GM21717 (cell line): ENCODE measurements around the gene ENOPH1.
A peak's percentile ranks its signal among the peaks of the same experiment; 100 is the strongest.
"Not testable (repeated sequence)": the region's sequence is repeated elsewhere in the genome, so short reads cannot be mapped to it uniquely, and the experiment has no call there.

Experiments used
- ATAC-seq: cut with Tn5 transposase; IDR thresholded peaks from one replicate; pipeline ENCODE4 v1.9.1; 2021; ENCODE audit warnings: mild to moderate bottlenecking, moderate library complexity; ENCODE audit not compliant: unreplicated experiment

The ENOPH1 gene

GRCh38 chr4:82430193-82430963 is at the start of gene ENOPH1, which contains the start of gene HNRNPDL:
Gene ENOPH1, plus strand, starts transcription at chr4:82430590. Its CDS starts 240 bp downstream, at chr4:82430830.
Gene HNRNPDL, minus strand, starts transcription at chr4:82430462. Its CDS starts 772 bp downstream, at chr4:82429690.
- ATAC-seq: peak; percentile 79

GRCh38 chr4:82380831-82381230 is 49.6 kb upstream of the ENOPH1 start:
- ATAC-seq: no peak

DNA sequence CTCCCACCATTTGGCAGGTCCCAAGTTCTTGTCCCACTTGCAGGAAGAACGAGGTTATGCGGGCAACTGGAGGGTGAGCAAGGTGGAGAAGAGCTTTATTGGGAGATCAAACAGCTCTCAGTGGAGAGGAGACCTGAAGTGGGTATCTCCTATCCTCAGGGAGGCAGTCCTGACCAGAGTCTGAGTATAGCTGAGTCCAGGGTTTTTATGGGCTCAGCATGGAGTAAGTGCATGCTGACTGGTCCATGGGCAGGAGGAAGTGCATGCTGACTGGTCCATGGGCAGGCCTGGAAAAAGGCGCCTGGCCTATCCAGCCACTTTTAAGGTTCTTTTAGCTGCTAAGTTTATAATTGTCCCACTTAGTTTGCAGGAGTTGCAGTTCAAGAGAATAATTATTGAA is 49.2 kb upstream of the ENOPH1 start:
- ATAC-seq: no peak

- no peak for ATAC-seq
Measured at GRCh38 chr4:82381661-82382296, 48.6 kb upstream of the ENOPH1 start.

GRCh38 chr4:82382751-82383150 is 47.6 kb upstream of the ENOPH1 start:
- no peak for ATAC-seq

DNA sequence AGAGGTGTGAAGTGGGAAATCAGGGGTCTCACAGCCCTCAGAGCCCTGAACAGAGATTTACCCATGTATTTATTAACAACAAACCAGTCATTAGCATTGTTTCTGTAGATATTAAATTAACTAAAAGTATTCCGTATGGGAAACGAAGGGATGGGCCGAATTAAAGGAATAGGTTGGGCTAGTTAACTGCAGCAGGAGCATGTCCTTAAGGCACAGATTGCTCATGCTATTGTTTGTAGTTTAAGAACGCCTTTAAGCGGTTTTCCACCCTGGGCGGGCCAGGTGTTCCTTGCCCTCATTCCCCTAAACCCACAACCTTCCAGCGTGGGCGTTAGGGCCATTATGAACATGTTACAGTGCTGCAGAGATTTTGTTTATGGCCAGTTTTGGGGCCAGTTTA is 44.1 kb upstream of the ENOPH1 start:
- ATAC-seq: not testable (repeated sequence)

DNA sequence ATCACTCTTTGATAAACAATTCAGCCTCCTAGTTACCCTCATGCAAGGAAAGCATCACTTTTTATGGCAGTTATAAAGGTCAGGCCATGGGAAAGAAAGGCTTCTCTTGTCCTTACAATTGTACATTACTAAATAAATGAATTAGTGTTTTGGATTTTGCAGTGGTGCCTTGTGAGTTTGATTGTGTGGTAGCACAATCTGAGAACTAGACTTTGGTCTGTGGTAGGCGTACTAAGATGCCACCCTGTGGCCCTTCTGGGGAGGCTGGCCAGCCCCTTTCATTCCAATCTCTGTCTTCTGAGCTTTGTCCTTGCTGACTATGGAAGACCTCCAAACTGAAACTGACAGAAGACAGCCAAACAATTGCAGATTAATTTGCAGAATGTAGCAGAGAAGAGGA is 42.0 kb upstream of the ENOPH1 start:
- ATAC-seq: no peak

- ATAC-seq: not testable (repeated sequence)
Measured at GRCh38 chr4:82390061-82390460, 40.3 kb upstream of the ENOPH1 start.

DNA sequence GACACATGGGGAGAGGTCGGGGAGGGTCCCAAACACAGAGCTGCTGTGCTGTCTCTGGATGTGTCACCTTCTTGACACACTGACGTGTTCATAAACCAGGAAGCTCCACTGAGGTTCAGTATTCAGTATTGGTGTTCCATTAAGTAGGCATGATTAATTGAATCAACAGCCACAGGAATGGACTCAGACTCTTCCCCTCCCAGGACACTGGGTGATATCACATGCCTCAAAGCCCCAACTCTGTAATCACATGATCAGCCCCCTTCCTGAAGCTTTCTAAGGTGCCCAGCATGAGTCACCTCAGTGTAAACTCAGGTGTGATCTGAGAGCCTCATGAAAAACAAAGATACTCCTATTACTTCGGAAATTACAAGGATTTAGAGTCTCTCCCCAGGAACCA is 35.5 kb upstream of the ENOPH1 start:
- no peak for ATAC-seq

DNA sequence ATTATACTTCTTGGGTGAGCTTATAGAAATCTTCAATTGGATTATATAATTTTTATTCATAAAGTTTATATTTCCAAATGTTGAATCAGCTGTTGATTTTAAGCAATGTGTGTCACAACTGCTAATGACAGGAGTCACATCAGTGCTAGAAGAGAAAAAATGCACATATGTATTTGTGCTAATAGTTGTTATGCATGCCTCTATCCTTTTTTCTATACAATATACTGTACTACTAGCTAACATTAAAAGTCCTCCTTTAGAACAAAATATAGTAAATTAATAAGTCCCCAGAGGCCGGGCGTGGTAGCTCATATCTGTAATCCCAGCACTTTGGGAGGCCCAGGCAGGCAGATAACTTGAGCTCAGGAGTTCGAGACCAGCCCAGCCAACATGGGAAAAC is 32.9 kb upstream of the ENOPH1 start:
- no peak for ATAC-seq

- ATAC-seq: no peak
Measured at GRCh38 chr4:82398263-82398662, 32.1 kb upstream of the ENOPH1 start.

- ATAC-seq: no peak
Measured at GRCh38 chr4:82401600-82401999, 28.8 kb upstream of the ENOPH1 start.

- ATAC-seq: no peak
Measured at GRCh38 chr4:82402196-82402775, 28.1 kb upstream of the ENOPH1 start.

DNA sequence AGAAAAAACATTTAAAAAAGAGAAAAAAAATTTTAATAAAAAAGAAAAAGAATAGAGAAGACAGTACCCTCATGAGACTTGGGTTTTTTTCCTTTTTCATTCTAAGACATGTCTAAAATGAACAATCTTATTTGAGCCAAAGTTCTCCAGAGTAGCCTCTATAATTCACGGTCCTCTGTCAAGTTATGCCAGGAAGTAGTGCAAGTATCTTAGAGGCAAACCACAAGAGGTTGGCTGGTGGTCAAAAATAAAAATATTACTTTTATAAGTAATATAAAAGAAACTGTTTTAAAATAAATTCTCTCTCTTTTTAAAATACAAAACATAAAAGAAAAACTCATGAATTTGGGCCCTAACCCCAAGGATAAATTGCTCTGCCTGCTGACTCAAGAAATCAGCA is 26.7 kb upstream of the ENOPH1 start:
- no peak for ATAC-seq

DNA sequence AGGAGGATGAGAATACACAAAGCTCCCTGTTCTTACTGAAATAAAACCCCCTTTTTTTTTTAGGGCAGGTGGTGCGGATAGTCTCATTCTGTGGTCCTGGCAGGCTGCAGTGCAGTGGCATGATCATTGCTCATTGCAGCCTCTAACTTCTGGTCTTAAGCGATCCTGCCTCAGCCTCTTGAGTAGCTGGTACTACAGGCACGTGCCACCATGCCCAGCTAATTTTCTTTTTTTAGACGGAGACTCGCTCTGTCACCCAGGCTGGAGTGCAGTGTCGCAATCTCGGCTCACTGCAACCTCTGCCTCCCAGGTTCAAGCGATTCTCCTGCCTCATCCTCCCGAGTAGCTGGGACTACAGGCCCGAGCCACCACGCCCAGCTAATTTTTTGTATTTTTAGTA is 15.3 kb upstream of the ENOPH1 start:
- not testable (repeated sequence) for ATAC-seq

GRCh38 chr4:82415922-82416365 is 14.4 kb upstream of the ENOPH1 start:
- ATAC-seq: no peak

GRCh38 chr4:82419451-82419850 is 10.9 kb upstream of the ENOPH1 start:
- ATAC-seq: no peak

DNA sequence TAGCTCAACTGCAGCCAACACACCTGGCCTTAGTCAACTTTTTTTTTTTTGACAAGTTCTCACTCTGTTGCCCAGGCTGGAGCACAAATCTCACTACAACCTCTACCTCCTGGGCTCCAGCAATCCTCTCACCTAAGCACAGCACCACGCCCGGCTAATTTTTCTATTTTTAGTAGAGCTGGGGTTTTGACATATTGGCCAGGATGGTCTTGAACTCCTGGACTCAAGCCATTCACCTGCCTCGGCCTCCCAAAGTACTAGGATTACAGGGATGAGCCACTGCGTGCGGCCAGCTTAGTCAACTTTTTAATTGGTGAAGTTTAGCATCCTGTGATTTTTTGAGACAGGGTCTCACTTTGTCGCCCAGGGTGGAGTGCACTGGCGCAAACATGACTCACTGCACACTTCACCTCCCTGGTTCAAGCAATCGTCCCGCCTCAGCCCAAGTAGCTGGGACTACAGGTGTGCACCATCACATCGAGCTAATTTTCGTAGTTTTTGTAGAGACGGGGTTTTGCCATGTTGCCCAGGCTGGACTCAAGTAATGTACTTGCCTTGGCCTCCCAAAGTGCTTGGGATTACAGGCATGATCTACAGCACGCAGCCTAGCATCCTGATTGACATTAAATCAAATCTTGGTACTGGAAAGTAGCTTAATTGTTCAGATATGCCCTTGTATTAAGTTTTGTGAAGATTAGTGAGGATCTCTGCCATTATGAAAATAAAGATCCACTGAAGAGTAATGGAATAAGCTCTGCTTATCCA is 8.4 kb upstream of the ENOPH1 start:
- no peak for ATAC-seq

GRCh38 chr4:82422616-82423015 is 7.8 kb upstream of the ENOPH1 start:
- no peak for ATAC-seq

DNA sequence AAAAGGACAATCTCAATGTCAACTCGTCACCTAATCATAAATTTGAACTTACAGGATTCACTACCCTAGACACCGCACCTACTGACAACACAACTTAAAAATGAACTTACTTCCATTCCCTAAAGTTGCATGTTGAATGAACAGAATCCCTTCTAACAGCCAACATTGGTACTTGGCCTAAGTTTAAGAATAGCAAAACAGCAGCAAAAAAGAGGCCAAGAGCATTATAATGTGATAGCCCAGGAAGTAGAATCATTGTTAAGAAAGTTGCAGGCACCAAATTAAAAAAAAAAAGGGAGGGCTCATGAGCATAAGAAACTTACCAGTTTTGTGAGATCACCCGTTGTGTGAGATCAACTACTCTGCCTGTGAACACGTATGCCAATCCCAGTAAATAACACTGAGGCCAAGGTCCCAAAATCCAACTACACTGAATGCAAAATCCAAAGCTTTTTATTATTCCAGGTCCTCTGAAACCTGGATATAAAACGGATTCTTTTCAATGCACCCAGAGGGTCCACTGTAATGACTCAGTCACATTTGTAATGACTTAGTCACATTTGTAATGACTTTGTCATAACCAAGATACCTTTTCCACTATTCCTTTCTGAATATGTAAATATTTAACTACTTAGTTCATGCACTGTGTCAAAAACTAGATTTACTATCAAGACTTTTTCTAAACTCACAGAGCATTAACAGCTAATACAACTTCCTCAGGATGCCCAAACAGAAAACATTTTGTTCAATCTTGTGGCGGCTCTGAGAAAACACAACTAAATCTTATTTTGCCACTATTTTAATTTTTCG is 6.9 kb upstream of the ENOPH1 start:
- ATAC-seq: no peak
